Prostate gland (tissue), 2 donors: ENCODE measurements around the gene POP5. TPM values are rescaled to one million over a fixed set of nuclear protein-coding genes. Genes with fewer than 3 reads are reported as not detected.
A peak's percentile ranks its signal among the peaks of the same experiment; 100 is the strongest.
"Not testable (repeated sequence)": the region's sequence is repeated elsewhere in the genome, so short reads cannot be mapped to it uniquely, and the experiment has no call there.

Experiments
- DNase-seq: peaks from one replicate; pipeline ENCODE4 v3.0.0-alpha.2; 2019; ENCODE audit warnings: low spot score
- H3K27ac ChIP-seq, 2 donors: fragments of 200-600 bp; sonication (generic); 2 replicates each; pipeline ENCODE4 v1.5.1; 2017 to 2019
- H3K27me3 ChIP-seq: fragments of 200-600 bp; sonication (generic); replicated peaks from 2 replicates; pipeline ENCODE4 v1.5.1; 2019; ENCODE audit not compliant: insufficient read depth
- H3K36me3 ChIP-seq, 2 donors: fragments of 200-600 bp; sonication (generic); 1 replicate in 1 of 2; 2 replicates in 1 of 2; pipeline versions ENCODE4 v1.5.1 to v1.8.1; 2017 to 2019
- H3K4me1 ChIP-seq: fragments of 200-600 bp; sonication (generic); replicated peaks from 2 replicates; pipeline ENCODE4 v1.5.1; 2019
- H3K4me3 ChIP-seq, 2 donors: fragments of 200-600 bp; sonication (generic); 2 replicates each; pipeline ENCODE4 v1.5.1; 2017 to 2019
- H3K9me3 ChIP-seq: fragments of 200-600 bp; sonication (generic); 2 replicates; pipeline ENCODE4 v1.5.1; 2017
- POLR2A ChIP-seq: fragments of 450-650 bp; IDR thresholded peaks from one replicate; pipeline ENCODE4 v1.6.1; 2016; ENCODE audit warnings: antibody characterized with exemption, mild to moderate bottlenecking
- POLR2AphosphoS5 ChIP-seq: sonication (generic); formaldehyde crosslinking; IDR thresholded peaks from one replicate; pipeline ENCODE4 v1.6.1; 2017; ENCODE audit warnings: antibody characterized with exemption
- WGBS: methylation state at CpG from one replicate; pipeline ENCODE4 v1.1.5; 2018; 5-methylcytosine and 5-hydroxymethylcytosine counted together
- intact Hi-C: fragments of 100-400 bp; cut with DNase I; formaldehyde crosslinking; loops from one replicate; pipeline ENCODE4 v1.14.2; 2022
- total RNA-seq, 2 donors: library from RNA; depleted of rRNA; stranded (reverse); fragments of >200 nt; gene quantifications; one replicate each; pipeline ENCODE4 v1.1.0, GENCODE V29; 2016
- TF ChIP-seq, protein P1 (sequence below), 4 experiments: fragments of 200-600 bp in 2 of 4; fragments of 450-650 bp in 2 of 4; sonication (generic) in 2 of 4; IDR thresholded peaks; 1 replicate in 3 of 4; 2 replicates in 1 of 4; pipeline ENCODE4 v1.5.1; 2016 to 2019; ENCODE audit warnings: antibody characterized with exemption in 4 of 4, mild to moderate bottlenecking in 2 of 4, moderate library complexity in 2 of 4

The POP5 gene
- total RNA-seq, 2 donors from 2014 or later, result 39.3 to 45.2 TPM

DNA sequence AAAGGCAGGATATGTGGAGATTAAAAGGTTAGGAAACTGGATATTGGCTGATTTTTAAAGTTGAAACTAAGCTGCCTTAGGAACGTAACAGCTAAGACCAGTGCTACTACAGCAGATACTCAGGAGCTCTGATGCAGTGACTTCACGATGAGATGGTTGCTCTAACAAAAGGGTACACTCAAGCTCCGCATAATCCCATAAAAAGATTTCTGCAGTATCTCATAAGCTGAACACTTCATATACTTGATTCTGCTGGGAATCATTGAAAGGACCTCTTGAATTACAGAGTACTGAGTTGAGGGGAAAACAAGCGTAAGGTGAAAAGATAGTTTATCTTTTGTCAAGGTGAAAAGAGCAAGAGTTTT is 43.4 kb downstream of the POP5 start:
- no peak for TF ChIP-seq POLR2AphosphoS5
- intact Hi-C loops, result no loop called here
- WGBS, result 28% methylated on average over 4 of the region's 4 CpGs
- Histone ChIP-seq H3K36me3 (no peaks in the 10 kb centered on the region), H3K27me3 (no peaks in the 10 kb centered on the region), H3K9me3 (no peaks in the 10 kb centered on the region), H3K4me3 (peak overlapping the region in 1 of 2 donors; percentile 84), H3K4me1 (peaks cover 11% of the 10 kb centered on the region), H3K27ac (peak overlapping the region; percentile 69 to 93)
- DNase-seq, result no peak

DNA sequence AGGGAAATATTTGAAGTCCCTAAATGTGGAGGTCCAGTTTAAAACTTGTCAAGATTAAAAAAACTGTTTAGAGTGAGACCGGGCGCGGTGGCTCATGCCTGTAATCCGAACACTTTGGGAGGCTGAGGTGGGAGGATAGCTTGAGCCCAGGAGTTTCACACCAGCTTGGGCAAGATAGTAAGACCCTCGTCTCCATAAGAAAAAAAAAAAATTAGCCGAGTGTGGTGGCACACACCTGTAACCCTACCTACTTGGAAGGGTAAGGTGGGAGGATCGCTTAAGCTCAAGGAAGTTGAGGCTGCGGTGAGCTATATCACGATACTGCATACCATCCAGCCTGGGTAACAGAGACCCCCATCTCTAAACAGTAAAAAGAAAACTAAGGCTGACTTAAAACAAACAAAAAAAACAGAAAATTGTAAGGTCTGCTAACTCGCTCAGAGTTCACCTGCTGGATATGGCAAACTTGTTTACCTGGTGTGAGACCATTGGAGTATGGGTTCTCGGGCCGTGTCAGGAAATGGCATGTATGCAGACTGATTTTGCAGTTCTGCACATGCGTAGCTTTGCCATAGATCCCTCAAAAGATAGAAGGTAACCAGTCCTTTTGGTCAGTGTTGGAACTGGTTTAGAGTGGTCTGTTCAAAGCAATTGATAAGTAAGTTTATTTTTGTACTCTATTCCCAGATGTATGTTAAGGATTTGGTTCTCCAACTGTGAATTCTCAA is 45.0 kb downstream of the POP5 start:
- no peaks in the 10 kb centered on the region for H3K9me3 ChIP-seq
- H3K36me3 ChIP-seq, result no peaks in the 10 kb centered on the region
- peak; percentile 12 for TF ChIP-seq POLR2AphosphoS5
- TF ChIP-seq, protein P1, sequence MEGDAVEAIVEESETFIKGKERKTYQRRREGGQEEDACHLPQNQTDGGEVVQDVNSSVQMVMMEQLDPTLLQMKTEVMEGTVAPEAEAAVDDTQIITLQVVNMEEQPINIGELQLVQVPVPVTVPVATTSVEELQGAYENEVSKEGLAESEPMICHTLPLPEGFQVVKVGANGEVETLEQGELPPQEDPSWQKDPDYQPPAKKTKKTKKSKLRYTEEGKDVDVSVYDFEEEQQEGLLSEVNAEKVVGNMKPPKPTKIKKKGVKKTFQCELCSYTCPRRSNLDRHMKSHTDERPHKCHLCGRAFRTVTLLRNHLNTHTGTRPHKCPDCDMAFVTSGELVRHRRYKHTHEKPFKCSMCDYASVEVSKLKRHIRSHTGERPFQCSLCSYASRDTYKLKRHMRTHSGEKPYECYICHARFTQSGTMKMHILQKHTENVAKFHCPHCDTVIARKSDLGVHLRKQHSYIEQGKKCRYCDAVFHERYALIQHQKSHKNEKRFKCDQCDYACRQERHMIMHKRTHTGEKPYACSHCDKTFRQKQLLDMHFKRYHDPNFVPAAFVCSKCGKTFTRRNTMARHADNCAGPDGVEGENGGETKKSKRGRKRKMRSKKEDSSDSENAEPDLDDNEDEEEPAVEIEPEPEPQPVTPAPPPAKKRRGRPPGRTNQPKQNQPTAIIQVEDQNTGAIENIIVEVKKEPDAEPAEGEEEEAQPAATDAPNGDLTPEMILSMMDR (IDR thresholded peaks at IDR 0.05), result no peak
- no peak for TF ChIP-seq POLR2A
- H3K27me3 ChIP-seq, result no peaks in the 10 kb centered on the region
- peaks cover 11% of the 10 kb centered on the region for H3K4me1 ChIP-seq
- intact Hi-C loops, result no loop called here
- peak overlapping the region; percentile 93 to 96 for H3K27ac ChIP-seq
- 38% methylated on average over 13 of the region's 13 CpGs for WGBS
- peak overlapping the region; percentile 84 to 100 for H3K4me3 ChIP-seq
- peak; percentile 27 for DNase-seq

DNA sequence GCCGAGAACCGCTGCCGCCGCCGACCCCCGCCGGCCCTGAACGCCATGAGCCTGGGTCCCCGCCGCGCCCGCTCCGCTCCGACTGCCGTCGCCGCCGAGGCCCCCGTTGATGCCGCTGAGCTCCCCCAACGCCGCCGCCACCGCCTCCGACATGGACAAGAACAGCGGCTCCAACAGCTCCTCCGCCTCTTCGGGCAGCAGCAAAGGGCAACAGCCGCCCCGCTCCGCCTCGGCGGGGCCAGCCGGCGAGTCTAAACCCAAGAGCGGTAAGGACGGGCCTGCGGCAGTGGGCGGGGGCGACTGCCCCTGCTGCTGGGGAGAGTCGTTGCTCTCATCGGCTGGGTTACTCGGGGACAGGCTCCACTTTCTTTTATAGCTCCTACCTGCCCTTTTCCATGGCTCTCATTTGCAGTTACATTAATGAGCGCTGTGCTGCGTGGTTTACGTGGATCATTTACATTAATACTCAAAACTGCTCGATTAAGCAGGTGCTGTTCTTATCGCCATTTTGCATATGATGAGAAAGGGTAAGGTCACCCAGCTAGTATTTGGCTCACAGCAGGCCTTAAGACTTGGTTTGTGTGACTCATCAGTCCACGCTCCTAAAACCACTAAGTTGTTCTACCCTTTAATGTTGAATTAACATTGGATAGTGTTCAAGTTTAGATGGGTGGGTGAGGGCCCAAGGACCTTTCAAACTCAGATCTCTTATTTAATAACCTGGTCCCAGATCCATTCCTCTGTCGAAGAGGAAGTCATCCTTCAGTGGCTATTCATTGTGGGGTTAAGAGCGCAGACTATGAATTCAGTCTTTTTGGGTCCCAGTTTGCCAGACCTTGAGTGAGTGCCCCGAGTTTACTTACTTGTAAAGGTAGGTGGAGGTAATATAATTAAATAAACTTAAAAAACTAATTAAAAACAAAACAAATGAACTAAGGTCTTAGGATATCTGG is 46.2 kb downstream of the POP5 start:
- no peaks in the 10 kb centered on the region for H3K27me3 ChIP-seq
- H3K27ac ChIP-seq, result peak overlapping the region; percentile 93 to 96
- intact Hi-C loops, result no loop called here
- H3K4me3 ChIP-seq, result peak overlapping the region; percentile 84 to 100
- H3K4me1 ChIP-seq, result peaks cover 11% of the 10 kb centered on the region
- TF ChIP-seq POLR2AphosphoS5 (no peak), POLR2A (no peak)
- TF ChIP-seq, protein P1 (IDR thresholded peaks at IDR 0.05), result no peak
- no peaks in the 10 kb centered on the region for H3K36me3 ChIP-seq
- DNase-seq, result peak; percentile 22
- WGBS, result 1% methylated on average over 33 of the region's 52 CpGs
- no peaks in the 10 kb centered on the region for H3K9me3 ChIP-seq

DNA sequence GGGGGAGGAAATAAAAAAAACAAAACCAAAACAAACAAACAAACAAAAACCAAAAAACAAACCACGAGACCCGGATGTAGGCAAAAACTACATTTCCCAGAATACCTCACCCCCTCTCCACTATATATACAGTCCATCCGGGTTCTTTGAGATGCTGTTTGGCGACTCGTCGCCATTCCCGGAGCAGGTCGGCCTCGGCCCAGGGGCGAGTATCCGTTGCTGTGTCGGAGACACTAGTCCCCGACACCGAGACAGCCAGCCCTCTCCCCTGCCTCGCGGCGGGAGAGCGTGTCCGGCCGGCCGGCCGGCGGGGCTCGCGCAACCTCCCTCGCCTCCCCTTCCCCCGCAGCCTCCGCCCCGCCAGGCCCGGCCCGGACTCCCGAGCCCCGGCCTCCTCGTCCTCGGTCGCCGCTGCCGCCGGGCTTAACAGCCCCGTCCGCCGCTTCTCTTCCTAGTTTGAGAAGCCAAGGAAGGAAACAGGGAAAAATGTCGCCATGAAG is 46.9 kb downstream of the POP5 start, which contains the start of gene RNF10:
Gene RNF10, plus strand, starts transcription at position 154 of the 500 bp plus-strand sequence. CDS start 456 bp downstream, outside the sequence.
- TF ChIP-seq POLR2AphosphoS5 (peak; percentile 99), POLR2A (peak; percentile 97)
- TF ChIP-seq, protein P1 (IDR thresholded peaks at IDR 0.05), result peak in 1 of 4 experiments; percentile 11
- intact Hi-C loops, result no loop called here
- H3K4me3 ChIP-seq, result peak within 1 kb of the TSS; percentile 84 to 100
- WGBS, result 0% methylated on average over 31 of the region's 43 CpGs
- H3K9me3 ChIP-seq, result no peaks in the 10 kb centered on the region
- DNase-seq, result peak; percentile 83
- peak within 1 kb of the TSS; percentile 93 to 96 for H3K27ac ChIP-seq
- H3K36me3 ChIP-seq, result no peaks in the 10 kb centered on the region
- no peaks in the 10 kb centered on the region for H3K27me3 ChIP-seq
- H3K4me1 ChIP-seq, result peaks cover 11% of the 10 kb centered on the region

DNA sequence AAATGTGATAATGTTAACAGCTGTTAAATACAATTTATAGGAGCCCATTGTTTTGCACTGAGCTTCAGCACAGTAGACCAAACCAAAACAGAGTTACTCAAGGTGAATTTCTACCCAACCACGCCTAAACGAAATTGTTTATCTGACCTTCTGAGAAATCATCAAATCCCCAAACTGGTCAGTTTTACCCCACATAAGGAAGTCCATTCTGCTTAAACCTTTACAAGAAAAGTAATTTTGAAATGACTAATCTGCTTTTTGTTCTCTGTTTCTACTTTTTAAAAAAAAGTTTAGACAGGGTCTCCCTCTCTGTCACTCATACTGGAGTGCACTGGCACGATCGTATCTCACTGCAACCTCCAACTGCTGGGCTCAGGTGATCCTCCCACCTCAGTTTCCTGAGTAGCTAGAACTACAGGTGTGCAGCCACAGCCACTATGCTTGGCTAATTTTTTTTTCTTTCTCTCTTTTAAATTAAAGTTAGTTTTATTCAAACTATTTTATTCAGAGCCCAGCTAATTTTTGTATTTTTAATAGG is 48.4 kb downstream of the POP5 start:
- H3K27ac ChIP-seq, result no peak overlapping the region
- no peak for DNase-seq
- intact Hi-C loops, result no loop called here
- no peaks in the 10 kb centered on the region for H3K27me3 ChIP-seq
- WGBS, result 71% methylated on average over 4 of the region's 4 CpGs
- no peak overlapping the region for H3K4me3 ChIP-seq
- peaks cover 9% of the 10 kb centered on the region for H3K4me1 ChIP-seq
- TF ChIP-seq POLR2A (no peak), POLR2AphosphoS5 (no peak)
- TF ChIP-seq, protein P1 (IDR thresholded peaks at IDR 0.05), result no peak
- H3K9me3 ChIP-seq, result no peaks in the 10 kb centered on the region
- H3K36me3 ChIP-seq, result no peaks in the 10 kb centered on the region

DNA sequence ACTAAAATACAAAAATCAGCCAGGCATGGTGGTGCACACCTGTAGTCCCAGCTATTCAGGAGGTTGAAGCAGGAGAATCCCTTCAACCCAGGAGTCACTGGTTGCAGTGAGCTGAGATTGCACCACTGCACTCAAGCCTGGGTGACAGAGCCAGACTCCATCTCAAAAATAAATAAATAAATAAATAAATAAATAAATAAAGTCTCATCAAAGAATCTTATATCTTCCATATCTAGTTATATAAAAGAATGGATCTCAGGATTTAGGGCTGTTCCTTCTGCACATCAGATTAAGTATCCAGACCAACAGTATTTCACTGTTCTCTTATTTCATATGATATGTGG is 50.8 kb downstream of the POP5 start:
- H3K4me1 ChIP-seq, H3K36me3 ChIP-seq, H3K27me3 ChIP-seq, DNase-seq, intact Hi-C loops, H3K9me3 ChIP-seq: not testable (repeated sequence)
- Histone ChIP-seq H3K27ac (peak overlapping the region; percentile 89), H3K4me3 (peak overlapping the region; percentile 65 to 74)
